ENCODE measurements around the gene TRIM8. TPM values are rescaled to one million over a fixed set of nuclear protein-coding genes. Genes with fewer than 3 reads are reported as not detected.

The TRIM8 gene
- total and polyA plus RNA-seq, 9 of the 15 experiments (the other 6 are each of a cell fraction or from before 2014, with no cell fraction given), result 1.7 to 26.0 (median 9.1) TPM

GRCh38 chr10:102673236-102673818, 29.0 kb downstream of the TRIM8 start (continued):
- TF ChIP-seq MGA (IDR thresholded peaks at IDR 0.05) (no peak), POLR2AphosphoS2 (IDR thresholded peaks at IDR 0.05; ENCODE audit: low read length) (no peak), DACH1 (IDR thresholded peaks at IDR 0.05; ENCODE audit: partially characterized antibody) (no peak), FOXJ2 (tag; IDR thresholded peaks at IDR 0.05) (no peak), E2F5 (CRISPR knock-in tag; IDR thresholded peaks at IDR 0.05) (no peak)
